Peyer's patch (tissue), 4 donors: ENCODE measurements around the gene DCANP1. TPM values are rescaled to one million over a fixed set of nuclear protein-coding genes. Genes with fewer than 3 reads are reported as not detected.

Experiments
- DNase-seq, 3 donors: peaks; one replicate each; pipeline ENCODE4 v3.0.0-alpha.2; 2017 to 2019
- H3K27ac ChIP-seq, 4 donors: fragments of 200-600 bp; sonication (generic); one replicate each; pipeline ENCODE4 v1.5.1; 2016 to 2019
- H3K27me3 ChIP-seq, 2 donors: fragments of 200-600 bp; sonication (generic); one replicate each; pipeline ENCODE4 v1.5.1; 2019
- H3K36me3 ChIP-seq, 3 donors: fragments of 200-600 bp; sonication (generic); one replicate each; pipeline ENCODE4 v1.5.1; 2016 to 2019
- H3K4me1 ChIP-seq, 4 donors: fragments of 200-600 bp; sonication (generic); one replicate each; pipeline ENCODE4 v1.5.1; 2016 to 2019
- H3K4me3 ChIP-seq, 4 donors: fragments of 200-600 bp; sonication (generic); 1 replicate in 3 of 4; 2 replicates in 1 of 4; pipeline ENCODE4 v1.5.1; 2016 to 2019; ENCODE audit warnings: mild to moderate bottlenecking in 1 of 4
- H3K9me3 ChIP-seq, 4 donors: fragments of 200-600 bp; sonication (generic); one replicate each; pipeline ENCODE4 v1.5.1; 2016 to 2019; ENCODE audit warnings: mild to moderate bottlenecking in 1 of 4
- POLR2A ChIP-seq, 2 donors: fragments of 450-650 bp; IDR thresholded peaks; one replicate each; pipeline ENCODE4 v1.5.1; 2017; ENCODE audit warnings: antibody characterized with exemption in 2 of 2, mild to moderate bottlenecking in 2 of 2, moderate library complexity in 2 of 2
- total RNA-seq, 4 donors: library from RNA; depleted of rRNA; stranded (reverse); fragments of >200 nt; gene quantifications; one replicate each; pipeline ENCODE4 v1.1.0, GENCODE V29; 2016
- TF ChIP-seq, protein P1 (sequence below), 6 experiments: fragments of 450-650 bp in 4 of 6; fragments of 200-600 bp in 2 of 6; sonication (generic) in 1 of 6; IDR thresholded peaks; one replicate each; pipeline ENCODE4 v1.5.1; 2017 to 2019; ENCODE audit warnings: antibody characterized with exemption in 6 of 6, mild to moderate bottlenecking in 3 of 6, moderate library complexity in 1 of 6

Gene DCANP1
- total RNA-seq, 4 donors from 2014 or later, result 0.27 to 1.7 TPM; not detected in 2

DNA sequence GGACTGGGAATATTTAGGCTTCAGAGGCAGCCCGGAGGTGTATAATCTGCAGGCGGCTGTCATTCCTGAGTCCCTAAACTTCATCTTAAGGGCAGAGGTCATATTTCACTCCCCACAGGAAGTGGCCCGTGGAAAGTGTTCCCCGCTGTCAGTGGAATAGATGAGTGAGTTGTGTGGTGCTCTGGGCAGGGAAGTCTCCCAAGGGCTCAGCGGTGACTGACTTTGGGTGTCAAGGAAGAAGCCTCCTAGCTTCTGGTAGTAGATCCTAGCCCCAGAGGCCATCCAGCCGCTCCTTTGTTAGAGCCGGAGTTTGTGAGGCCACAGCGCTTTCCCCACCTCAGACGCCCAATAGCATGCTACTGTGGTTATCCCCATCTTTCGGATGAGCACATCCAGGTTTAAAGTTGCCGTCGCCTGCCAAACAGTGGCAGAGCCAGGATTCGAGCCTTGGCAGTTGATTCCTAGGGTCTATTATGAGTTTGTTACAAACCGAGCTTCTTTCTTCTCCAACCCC lies 43.9 kb upstream of the DCANP1 start:
- peaks cover 0 to 29% of the 10 kb centered on the region in 2 donors for H3K27me3 ChIP-seq
- DNase-seq, result no peak

DNA sequence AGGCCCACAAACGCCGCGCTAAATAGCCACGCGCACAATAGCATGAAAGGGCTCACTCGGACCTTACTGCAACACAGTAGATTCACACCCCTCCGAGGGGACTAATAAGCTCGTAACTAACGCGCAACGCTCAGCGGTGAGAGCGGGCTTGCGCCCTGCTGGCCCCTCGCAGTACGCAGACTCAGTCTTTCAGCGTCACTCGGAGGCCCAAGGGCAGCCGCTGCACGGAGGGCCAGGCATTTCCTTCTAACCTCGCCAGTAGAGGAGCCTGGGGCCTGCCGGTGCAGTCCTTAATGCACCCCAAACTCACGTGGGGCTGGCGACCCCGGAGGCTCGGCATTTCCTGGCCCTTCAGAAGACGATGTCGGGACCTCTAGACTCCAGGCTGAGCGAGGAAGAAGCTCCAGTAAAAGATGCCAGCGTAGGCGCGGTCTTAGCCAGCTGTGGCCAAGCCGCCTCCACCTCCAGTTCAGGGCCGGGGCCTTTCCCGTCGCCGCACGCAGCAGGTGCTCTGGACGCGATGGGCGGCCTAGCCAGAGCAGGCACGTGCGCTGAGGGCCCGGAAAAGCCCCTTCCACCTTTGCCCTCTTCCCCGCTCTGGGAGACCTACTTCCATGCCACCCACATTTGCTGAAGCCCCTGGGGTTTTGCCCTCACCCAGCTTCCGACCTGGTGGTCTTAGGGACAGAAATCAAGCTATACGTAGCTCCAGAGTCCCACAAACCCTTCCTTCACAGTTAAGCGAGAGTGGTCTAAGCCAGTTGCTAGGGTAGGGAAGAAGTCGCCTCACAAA lies 43.3 kb upstream of the DCANP1 start:
- Histone ChIP-seq H3K27ac (no peak overlapping the region), H3K9me3 (no peaks in the 10 kb centered on the region), H3K36me3 (no peaks in the 10 kb centered on the region), H3K4me1 (peaks cover 0 to 21% (median 0%) of the 10 kb centered on the region in 4 donors), H3K27me3 (peaks cover 0 to 29% of the 10 kb centered on the region in 2 donors), H3K4me3 (no peak overlapping the region)
- TF ChIP-seq, protein P1, sequence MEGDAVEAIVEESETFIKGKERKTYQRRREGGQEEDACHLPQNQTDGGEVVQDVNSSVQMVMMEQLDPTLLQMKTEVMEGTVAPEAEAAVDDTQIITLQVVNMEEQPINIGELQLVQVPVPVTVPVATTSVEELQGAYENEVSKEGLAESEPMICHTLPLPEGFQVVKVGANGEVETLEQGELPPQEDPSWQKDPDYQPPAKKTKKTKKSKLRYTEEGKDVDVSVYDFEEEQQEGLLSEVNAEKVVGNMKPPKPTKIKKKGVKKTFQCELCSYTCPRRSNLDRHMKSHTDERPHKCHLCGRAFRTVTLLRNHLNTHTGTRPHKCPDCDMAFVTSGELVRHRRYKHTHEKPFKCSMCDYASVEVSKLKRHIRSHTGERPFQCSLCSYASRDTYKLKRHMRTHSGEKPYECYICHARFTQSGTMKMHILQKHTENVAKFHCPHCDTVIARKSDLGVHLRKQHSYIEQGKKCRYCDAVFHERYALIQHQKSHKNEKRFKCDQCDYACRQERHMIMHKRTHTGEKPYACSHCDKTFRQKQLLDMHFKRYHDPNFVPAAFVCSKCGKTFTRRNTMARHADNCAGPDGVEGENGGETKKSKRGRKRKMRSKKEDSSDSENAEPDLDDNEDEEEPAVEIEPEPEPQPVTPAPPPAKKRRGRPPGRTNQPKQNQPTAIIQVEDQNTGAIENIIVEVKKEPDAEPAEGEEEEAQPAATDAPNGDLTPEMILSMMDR (IDR thresholded peaks at IDR 0.05), result no peak
- no peak for TF ChIP-seq POLR2A (IDR thresholded peaks at IDR 0.05)
- DNase-seq, result no peak

More for the DNA sequence above, 43.9 kb upstream of the DCANP1 start:
- no peaks in the 10 kb centered on the region for H3K36me3 ChIP-seq
- no peak for TF ChIP-seq POLR2A (IDR thresholded peaks at IDR 0.05)
- TF ChIP-seq, protein P1 (IDR thresholded peaks at IDR 0.05), result no peak
- H3K4me3 ChIP-seq, result no peak overlapping the region
- peaks cover 0 to 21% (median 0%) of the 10 kb centered on the region in 4 donors for H3K4me1 ChIP-seq
- H3K9me3 ChIP-seq, result no peaks in the 10 kb centered on the region
- H3K27ac ChIP-seq, result no peak overlapping the region

DNA sequence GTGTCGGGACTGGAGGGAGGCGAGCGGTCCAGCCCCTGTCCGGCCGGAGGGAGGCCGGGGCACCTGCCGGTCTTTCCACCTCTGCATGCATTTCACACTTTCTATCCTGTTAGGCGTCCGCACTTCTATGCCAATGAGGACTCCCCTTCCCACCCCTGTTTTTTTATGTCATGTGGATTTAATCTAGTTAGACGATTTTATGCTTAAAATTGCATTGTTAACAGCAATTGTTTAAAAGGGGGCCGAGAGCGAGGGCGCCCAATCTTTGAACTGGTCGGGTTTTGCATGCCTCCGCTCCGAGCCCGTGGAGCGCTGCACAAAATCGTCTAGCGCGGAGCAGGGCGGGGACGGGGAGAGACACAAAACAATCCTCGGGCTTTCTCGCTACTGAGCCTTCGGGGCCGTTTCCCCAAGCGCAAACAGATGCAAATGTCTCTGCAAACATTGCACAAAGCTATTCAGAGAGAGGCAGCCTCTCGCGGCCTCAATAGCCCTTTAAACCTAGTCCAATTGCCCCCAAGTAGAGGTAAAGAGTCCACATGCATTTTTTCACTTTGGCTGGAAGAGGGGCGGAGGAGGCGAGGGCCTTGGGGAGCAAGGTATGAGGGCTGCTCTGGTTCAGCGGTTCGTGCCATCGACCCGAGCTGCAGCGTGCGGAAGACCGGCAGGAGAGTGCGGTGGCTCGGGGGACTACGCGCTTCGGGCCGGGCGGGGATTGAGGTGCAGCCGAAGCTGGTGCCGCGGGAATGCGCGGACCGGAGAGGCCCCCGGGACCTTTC lies 42.5 kb upstream of the DCANP1 start:
- DNase-seq, result no peak
- Histone ChIP-seq H3K4me1 (peaks cover 0 to 21% (median 0%) of the 10 kb centered on the region in 4 donors), H3K36me3 (no peaks in the 10 kb centered on the region), H3K27me3 (peaks cover 0 to 29% of the 10 kb centered on the region in 2 donors), H3K27ac (no peak overlapping the region), H3K4me3 (peak overlapping the region in 1 of 4 donors; percentile 35), H3K9me3 (no peaks in the 10 kb centered on the region)
- TF ChIP-seq, protein P1 (IDR thresholded peaks at IDR 0.05), result no peak
- TF ChIP-seq POLR2A (IDR thresholded peaks at IDR 0.05), result no peak

DNA sequence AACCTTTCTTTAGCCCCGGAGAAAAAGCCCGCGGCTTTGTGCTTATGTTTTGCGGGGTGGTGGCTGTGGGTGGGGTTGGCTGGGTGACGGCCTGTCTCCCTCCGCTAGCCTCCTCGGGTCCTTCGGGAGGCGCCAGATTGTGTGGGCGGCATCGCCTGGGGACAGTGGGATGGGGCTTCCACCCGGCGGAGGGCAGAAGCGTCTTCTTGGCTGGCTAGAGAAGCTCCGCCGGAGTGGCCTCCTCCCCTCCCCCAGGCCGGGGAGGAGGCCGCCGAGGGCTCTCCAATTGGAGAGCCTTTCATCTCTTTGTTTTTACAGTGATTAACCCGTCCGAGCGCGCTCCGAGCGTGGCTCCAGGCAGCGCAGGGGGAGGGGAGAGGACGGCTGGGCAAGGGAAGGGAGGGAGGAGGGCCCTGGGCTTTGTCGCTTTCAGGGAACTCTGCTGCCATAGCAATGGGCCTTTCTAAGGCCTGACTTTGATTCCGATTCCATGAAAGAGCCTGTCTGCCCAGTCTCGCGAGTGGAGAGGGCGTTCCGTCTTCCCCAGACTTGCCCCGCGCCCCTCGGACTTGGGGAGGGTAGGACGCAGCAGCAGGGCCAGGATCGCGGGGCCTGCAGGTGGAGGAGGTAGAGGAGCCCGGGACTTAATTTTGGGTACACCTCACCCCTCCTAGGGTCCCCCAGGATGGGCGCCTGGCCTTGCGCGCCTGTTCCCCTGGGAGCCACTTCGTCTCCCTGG lies 41.7 kb upstream of the DCANP1 start:
- H3K27ac ChIP-seq, result no peak overlapping the region
- H3K4me1 ChIP-seq, result peaks cover 0 to 21% (median 0%) of the 10 kb centered on the region in 4 donors
- peak overlapping the region in 2 of 4 donors; percentile 24 to 35 for H3K4me3 ChIP-seq
- no peak for DNase-seq
- H3K27me3 ChIP-seq, result peaks cover 0 to 29% of the 10 kb centered on the region in 2 donors
- no peaks in the 10 kb centered on the region for H3K9me3 ChIP-seq
- no peaks in the 10 kb centered on the region for H3K36me3 ChIP-seq
- TF ChIP-seq, protein P1 (IDR thresholded peaks at IDR 0.05), result no peak
- TF ChIP-seq POLR2A (IDR thresholded peaks at IDR 0.05), result no peak

DNA sequence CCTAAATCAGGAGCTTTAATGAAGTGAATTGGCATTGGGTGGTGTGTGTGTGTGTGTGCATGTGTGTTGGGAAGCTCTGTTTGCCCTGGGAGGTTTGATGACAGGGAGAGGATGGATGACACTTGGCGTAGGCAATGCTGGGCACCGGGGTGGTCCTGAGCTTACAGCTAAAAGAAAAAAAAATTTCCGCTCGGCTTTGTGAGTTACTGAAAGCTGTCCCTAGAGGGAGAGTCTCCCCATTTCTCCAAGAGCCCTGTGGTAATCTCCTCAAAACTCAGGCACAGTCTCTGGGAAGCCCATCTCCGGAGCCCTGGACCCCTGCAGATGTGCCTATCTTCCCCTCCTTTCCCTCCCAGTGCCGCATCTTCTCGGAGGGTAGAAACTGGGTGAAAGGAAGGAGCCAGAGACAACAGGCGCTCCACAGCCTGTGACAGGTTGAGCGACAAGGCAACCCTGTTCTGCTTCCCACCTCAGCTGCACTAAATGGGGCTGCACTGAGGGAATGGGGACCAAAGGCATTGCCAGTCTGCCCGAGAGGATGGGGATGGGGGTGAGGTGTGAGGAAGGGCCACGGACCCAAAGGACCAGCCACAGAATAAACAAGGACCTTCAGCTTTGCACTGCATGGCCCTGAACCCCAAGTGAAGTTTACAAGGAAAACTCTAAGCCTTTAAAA lies 40.8 kb upstream of the DCANP1 start:
- TF ChIP-seq, protein P1 (IDR thresholded peaks at IDR 0.05), result no peak
- TF ChIP-seq POLR2A (IDR thresholded peaks at IDR 0.05), result no peak
- Histone ChIP-seq H3K9me3 (no peaks in the 10 kb centered on the region), H3K27me3 (peaks cover 0 to 29% of the 10 kb centered on the region in 2 donors), H3K4me1 (peaks cover 0 to 21% (median 0%) of the 10 kb centered on the region in 4 donors), H3K27ac (no peak overlapping the region), H3K36me3 (no peaks in the 10 kb centered on the region), H3K4me3 (no peak overlapping the region)
- DNase-seq, result no peak
